ENCODE data around the gene HAO2. TPM values are rescaled to one million over a fixed set of nuclear protein-coding genes. Genes with fewer than 3 reads are reported as not detected.

Gene HAO2
- total and polyA plus RNA-seq, 2 donors (not counting 3 experiments of a cell fraction or from before 2014, with no cell fraction given): not detected

GRCh38 chr1:119438761-119439160 is 70.2 kb downstream of the HAO2 start:
- H3K79me2 ChIP-seq (ENCODE audit: control insufficient read depth, insufficient read depth, low read length): no peaks in the 10 kb centered on the region
- H3K36me3 ChIP-seq (ENCODE audit: control insufficient read depth in 2 of 2, extremely low read depth in 1 of 2, insufficient read depth in 2 of 2, low read length in 2 of 2): no peaks in the 10 kb centered on the region
- H3K9me1 ChIP-seq (replicated peaks; ENCODE audit: control insufficient read depth, extremely low read depth, insufficient read depth, low read length): no peaks in the 10 kb centered on the region
- H3K4me2 ChIP-seq (ENCODE audit: insufficient read depth, low read length): no peak overlapping the region
- H2AFZ ChIP-seq (ENCODE audit: low read depth, low read length): no peak overlapping the region
- CTCF ChIA-PET: no interaction called here
- dilution Hi-C loops (cut with MboI; ENCODE audit: extremely low pct_ligation_motif_present, low sequenced_read_pairs) (no loop called here), intact Hi-C loops (cut with micrococcal nuclease) (no loop called here)
- no TSS peak for BruUV-seq (replicated peaks)
- H3K4me3 ChIP-seq (replicated peaks in 1 of 3; ENCODE audit: insufficient read depth in 1 of 3, low read depth in 1 of 3, low read length in 3 of 3): no peak overlapping the region
- TF ChIP-seq GATA2 (IDR thresholded peaks at IDR 0.05; ENCODE audit: insufficient read depth, insufficient read length, low read depth, low read length): no peak
- no peak for TF ChIP-seq EZH2 (IDR thresholded peaks at IDR 0.05; ENCODE audit: borderline replicate concordance, low read depth, low read length, severe bottlenecking)
- TF ChIP-seq MYC (IDR thresholded peaks at IDR 0.05; ENCODE audit: low read depth, low read length): no peak
- no peak for TF ChIP-seq POLR2A (IDR thresholded peaks at IDR 0.05; ENCODE audit: low read depth, low read length)
- no peak for TF ChIP-seq JUN (IDR thresholded peaks at IDR 0.05; ENCODE audit: borderline replicate concordance, insufficient read depth, insufficient read length, low read depth)
- TF ChIP-seq, protein P1, sequence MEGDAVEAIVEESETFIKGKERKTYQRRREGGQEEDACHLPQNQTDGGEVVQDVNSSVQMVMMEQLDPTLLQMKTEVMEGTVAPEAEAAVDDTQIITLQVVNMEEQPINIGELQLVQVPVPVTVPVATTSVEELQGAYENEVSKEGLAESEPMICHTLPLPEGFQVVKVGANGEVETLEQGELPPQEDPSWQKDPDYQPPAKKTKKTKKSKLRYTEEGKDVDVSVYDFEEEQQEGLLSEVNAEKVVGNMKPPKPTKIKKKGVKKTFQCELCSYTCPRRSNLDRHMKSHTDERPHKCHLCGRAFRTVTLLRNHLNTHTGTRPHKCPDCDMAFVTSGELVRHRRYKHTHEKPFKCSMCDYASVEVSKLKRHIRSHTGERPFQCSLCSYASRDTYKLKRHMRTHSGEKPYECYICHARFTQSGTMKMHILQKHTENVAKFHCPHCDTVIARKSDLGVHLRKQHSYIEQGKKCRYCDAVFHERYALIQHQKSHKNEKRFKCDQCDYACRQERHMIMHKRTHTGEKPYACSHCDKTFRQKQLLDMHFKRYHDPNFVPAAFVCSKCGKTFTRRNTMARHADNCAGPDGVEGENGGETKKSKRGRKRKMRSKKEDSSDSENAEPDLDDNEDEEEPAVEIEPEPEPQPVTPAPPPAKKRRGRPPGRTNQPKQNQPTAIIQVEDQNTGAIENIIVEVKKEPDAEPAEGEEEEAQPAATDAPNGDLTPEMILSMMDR (IDR thresholded peaks at IDR 0.05; ENCODE audit: extremely low read depth in 1 of 2, insufficient read depth in 1 of 2, low read depth in 1 of 2, low read length in 2 of 2): no peak
- POLR2A ChIA-PET: no interaction called here
- DNase-seq (ENCODE audit: low read depth, low spot score): no peak
- H3K4me1 ChIP-seq (ENCODE audit: control insufficient read depth, extremely low read depth, insufficient read depth, low read length): no peaks in the 10 kb centered on the region
- no peaks in the 10 kb centered on the region for H4K20me1 ChIP-seq (replicated peaks; ENCODE audit: control insufficient read depth, extremely low read depth, insufficient read depth, low read length)
- no peak for FAIRE-seq
- H3K9ac ChIP-seq (replicated peaks; ENCODE audit: extremely low read depth, insufficient read depth, low read length): no peak overlapping the region
- H3K27ac ChIP-seq (ENCODE audit: insufficient read depth, low read depth, low read length): no peak overlapping the region
- no peaks in the 10 kb centered on the region for H3K27me3 ChIP-seq (ENCODE audit: control insufficient read depth in 2 of 2, insufficient read depth in 2 of 2, low read length in 2 of 2)
- H3K9me3 ChIP-seq (replicated peaks; ENCODE audit: control insufficient read depth, insufficient read depth, low read length): no peaks in the 10 kb centered on the region

GRCh38 chr1:119440721-119441307 is 72.2 kb downstream of the HAO2 start:
- H3K27me3 ChIP-seq (ENCODE audit: control insufficient read depth in 2 of 2, insufficient read depth in 2 of 2, low read length in 2 of 2): no peaks in the 10 kb centered on the region
- CTCF ChIA-PET: no interaction called here
- H3K27ac ChIP-seq (ENCODE audit: insufficient read depth, low read depth, low read length): no peak overlapping the region
- no peak overlapping the region for H3K4me2 ChIP-seq (ENCODE audit: insufficient read depth, low read length)
- POLR2A ChIA-PET: no interaction called here
- no peaks in the 10 kb centered on the region for H4K20me1 ChIP-seq (replicated peaks; ENCODE audit: control insufficient read depth, extremely low read depth, insufficient read depth, low read length)
- no peaks in the 10 kb centered on the region for H3K36me3 ChIP-seq (ENCODE audit: control insufficient read depth in 2 of 2, extremely low read depth in 1 of 2, insufficient read depth in 2 of 2, low read length in 2 of 2)
- intact Hi-C loops (cut with micrococcal nuclease) (no loop called here), dilution Hi-C loops (cut with MboI; ENCODE audit: extremely low pct_ligation_motif_present, low sequenced_read_pairs) (no loop called here)
- no TSS peak for BruUV-seq (replicated peaks)
- no peaks in the 10 kb centered on the region for H3K9me1 ChIP-seq (replicated peaks; ENCODE audit: control insufficient read depth, extremely low read depth, insufficient read depth, low read length)
- no peaks in the 10 kb centered on the region for H3K4me1 ChIP-seq (ENCODE audit: control insufficient read depth, extremely low read depth, insufficient read depth, low read length)
- TF ChIP-seq POLR2A (IDR thresholded peaks at IDR 0.05; ENCODE audit: low read depth, low read length): no peak
- TF ChIP-seq MYC (IDR thresholded peaks at IDR 0.05; ENCODE audit: low read depth, low read length): no peak
- no peak for TF ChIP-seq GATA2 (IDR thresholded peaks at IDR 0.05; ENCODE audit: insufficient read depth, insufficient read length, low read depth, low read length)
- TF ChIP-seq FOS (IDR thresholded peaks at IDR 0.05; ENCODE audit: borderline replicate concordance, insufficient read depth, low read length): no peak
- TF ChIP-seq EZH2 (IDR thresholded peaks at IDR 0.05; ENCODE audit: borderline replicate concordance, low read depth, low read length, severe bottlenecking): no peak
- TF ChIP-seq, protein P2, sequence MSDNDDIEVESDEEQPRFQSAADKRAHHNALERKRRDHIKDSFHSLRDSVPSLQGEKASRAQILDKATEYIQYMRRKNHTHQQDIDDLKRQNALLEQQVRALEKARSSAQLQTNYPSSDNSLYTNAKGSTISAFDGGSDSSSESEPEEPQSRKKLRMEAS (IDR thresholded peaks at IDR 0.05; ENCODE audit: insufficient read depth, insufficient read length): no peak
- TF ChIP-seq POLR2AphosphoS5 (IDR thresholded peaks at IDR 0.05; ENCODE audit: insufficient read depth, low read depth, low read length): no peak
- TF ChIP-seq, protein P1 (IDR thresholded peaks at IDR 0.05; ENCODE audit: extremely low read depth in 1 of 2, insufficient read depth in 1 of 2, low read depth in 1 of 2, low read length in 2 of 2): no peak
- TF ChIP-seq JUN (IDR thresholded peaks at IDR 0.05; ENCODE audit: borderline replicate concordance, insufficient read depth, insufficient read length, low read depth): no peak
- no peaks in the 10 kb centered on the region for H3K9me3 ChIP-seq (replicated peaks; ENCODE audit: control insufficient read depth, insufficient read depth, low read length)
- no peak overlapping the region for H3K9ac ChIP-seq (replicated peaks; ENCODE audit: extremely low read depth, insufficient read depth, low read length)
- no peak for FAIRE-seq
- no peak overlapping the region for H2AFZ ChIP-seq (ENCODE audit: low read depth, low read length)
- DNase-seq (ENCODE audit: low read depth, low spot score): no peak
- no peak overlapping the region for H3K4me3 ChIP-seq (replicated peaks in 1 of 3; ENCODE audit: insufficient read depth in 1 of 3, low read depth in 1 of 3, low read length in 3 of 3)
- no peaks in the 10 kb centered on the region for H3K79me2 ChIP-seq (ENCODE audit: control insufficient read depth, insufficient read depth, low read length)

All from endothelial cell of umbilical vein (primary cell).